Astrocyte (in vitro differentiated cells and primary cell): Measurements from ENCODE around the gene ICA1.

Experiments used
- EZH2 ChIP-seq: IDR thresholded peaks from 2 replicates; pipeline ENCODE4 v1.6.1; 2012; ENCODE audit warnings: mild to moderate bottlenecking, low read length, inconsistent platforms; ENCODE audit not compliant: insufficient read depth
- TF ChIP-seq, protein P1 (sequence below): IDR thresholded peaks from 2 replicates; pipeline ENCODE4 v1.5.1; 2011; ENCODE audit warnings: low read depth, mild to moderate bottlenecking, inconsistent platforms, low read length, moderate library complexity; ENCODE audit not compliant: insufficient read depth

DNA sequence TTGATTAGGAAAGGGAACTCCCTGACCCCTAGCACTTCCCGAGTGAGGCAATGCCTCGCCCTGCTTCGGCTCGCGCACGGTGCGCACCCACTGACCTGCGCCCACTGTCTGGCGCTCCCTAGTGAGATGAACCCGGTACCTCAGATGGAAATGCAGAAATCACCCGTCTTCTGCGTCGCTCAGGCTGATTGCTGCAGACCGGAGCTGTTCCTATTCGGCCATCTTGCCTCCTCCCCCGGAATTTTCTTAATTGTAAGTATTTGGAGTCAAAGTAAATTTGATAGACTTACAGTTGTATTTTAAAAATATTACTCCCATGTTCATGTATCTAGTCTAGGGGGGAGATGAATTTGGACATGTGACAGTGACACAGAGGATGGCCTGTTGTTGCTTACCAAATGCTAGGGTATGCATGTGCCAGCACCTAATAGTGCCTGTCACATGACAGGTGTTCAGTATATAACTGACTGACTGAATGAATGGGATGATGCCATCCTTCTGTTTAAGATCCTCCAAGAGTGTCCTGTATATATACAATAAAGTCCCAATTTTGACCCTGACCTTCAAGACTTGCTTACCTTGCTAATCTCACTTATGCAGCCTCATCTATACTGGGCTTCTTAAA is 42.0 kb upstream of the ICA1 start:
- TF ChIP-seq, protein P1, sequence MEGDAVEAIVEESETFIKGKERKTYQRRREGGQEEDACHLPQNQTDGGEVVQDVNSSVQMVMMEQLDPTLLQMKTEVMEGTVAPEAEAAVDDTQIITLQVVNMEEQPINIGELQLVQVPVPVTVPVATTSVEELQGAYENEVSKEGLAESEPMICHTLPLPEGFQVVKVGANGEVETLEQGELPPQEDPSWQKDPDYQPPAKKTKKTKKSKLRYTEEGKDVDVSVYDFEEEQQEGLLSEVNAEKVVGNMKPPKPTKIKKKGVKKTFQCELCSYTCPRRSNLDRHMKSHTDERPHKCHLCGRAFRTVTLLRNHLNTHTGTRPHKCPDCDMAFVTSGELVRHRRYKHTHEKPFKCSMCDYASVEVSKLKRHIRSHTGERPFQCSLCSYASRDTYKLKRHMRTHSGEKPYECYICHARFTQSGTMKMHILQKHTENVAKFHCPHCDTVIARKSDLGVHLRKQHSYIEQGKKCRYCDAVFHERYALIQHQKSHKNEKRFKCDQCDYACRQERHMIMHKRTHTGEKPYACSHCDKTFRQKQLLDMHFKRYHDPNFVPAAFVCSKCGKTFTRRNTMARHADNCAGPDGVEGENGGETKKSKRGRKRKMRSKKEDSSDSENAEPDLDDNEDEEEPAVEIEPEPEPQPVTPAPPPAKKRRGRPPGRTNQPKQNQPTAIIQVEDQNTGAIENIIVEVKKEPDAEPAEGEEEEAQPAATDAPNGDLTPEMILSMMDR = no peak
- TF ChIP-seq EZH2 = no peak
